Stomach (tissue), 4 donors: ENCODE data around the gene PKD1.
"Not testable (repeated sequence)": the region's sequence is repeated elsewhere in the genome, so short reads cannot be mapped to it uniquely, and the experiment has no call there.

Experiments used
- CTCF ChIP-seq, 7 experiments: fragments of 450-650 bp in 4 of 7; fragments of 200-600 bp in 3 of 7; sonication (generic) in 3 of 7; IDR thresholded peaks; one replicate each; pipeline ENCODE4 v1.5.1; 2016 to 2019; ENCODE audit warnings: antibody characterized with exemption in 7 of 7, control low read depth in 2 of 7, mild to moderate bottlenecking in 1 of 7
- EP300 ChIP-seq: sonication (generic); formaldehyde crosslinking; IDR thresholded peaks from one replicate; pipeline ENCODE4 v1.6.1; 2017; ENCODE audit warnings: antibody characterized with exemption
- POLR2A ChIP-seq, 4 donors: fragments of 450-650 bp; IDR thresholded peaks; one replicate each; pipeline ENCODE4 v1.6.1; 2016; ENCODE audit warnings: antibody characterized with exemption in 4 of 4, control low read depth in 2 of 4, mild to moderate bottlenecking in 1 of 4, moderate library complexity in 1 of 4
- POLR2AphosphoS5 ChIP-seq, 3 donors: sonication (generic); formaldehyde crosslinking; IDR thresholded peaks; one replicate each; pipeline ENCODE4 v1.6.1; 2016; ENCODE audit warnings: antibody characterized with exemption in 3 of 3

GRCh38 chr16:2109271-2109580, 26.5 kb downstream of the PKD1 start:
- TF ChIP-seq CTCF (IDR thresholded peaks at IDR 0.05); POLR2A (IDR thresholded peaks at IDR 0.05); EP300; POLR2AphosphoS5 (IDR thresholded peaks at IDR 0.05): not testable (repeated sequence)
